LoVo (cell line): ENCODE measurements around the gene GABBR2.
"Not testable (repeated sequence)": the region's sequence is repeated elsewhere in the genome, so short reads cannot be mapped to it uniquely, and the experiment has no call there.

Source experiments
- DNase-seq: peaks from one replicate; pipeline ENCODE4 v3.0.0-alpha.2; 2016; ENCODE audit warnings: low spot score

The GABBR2 gene

GRCh38 chr9:98508217-98508919 is 200.4 kb downstream of the GABBR2 start:
- not testable (repeated sequence) for DNase-seq

GRCh38 chr9:98506422-98507054 is 202.2 kb downstream of the GABBR2 start:
- DNase-seq: no peak

GRCh38 chr9:98504298-98505282 is 204.1 kb downstream of the GABBR2 start:
- DNase-seq: no peak

- no peak for DNase-seq
Observed at GRCh38 chr9:98503867-98504266, 204.9 kb downstream of the GABBR2 start.

- no peak for DNase-seq
Observed at GRCh38 chr9:98502976-98503325, 205.8 kb downstream of the GABBR2 start.

- no peak for DNase-seq
Observed at GRCh38 chr9:98502311-98502975, 206.3 kb downstream of the GABBR2 start.

GRCh38 chr9:98501819-98502218 is 206.9 kb downstream of the GABBR2 start:
- DNase-seq: no peak

GRCh38 chr9:98501259-98501658 is 207.5 kb downstream of the GABBR2 start:
- not testable (repeated sequence) for DNase-seq

GRCh38 chr9:98500337-98500919 is 208.3 kb downstream of the GABBR2 start:
- no peak for DNase-seq

GRCh38 chr9:98495530-98495929 is 213.2 kb downstream of the GABBR2 start:
- no peak for DNase-seq

GRCh38 chr9:98494852-98495251 is 213.9 kb downstream of the GABBR2 start:
- DNase-seq: no peak

- DNase-seq: no peak
Observed at GRCh38 chr9:98491828-98492227, 216.9 kb downstream of the GABBR2 start.

- DNase-seq: no peak
Observed at GRCh38 chr9:98491231-98491651, 217.5 kb downstream of the GABBR2 start.

GRCh38 chr9:98488571-98489312 is 220.0 kb downstream of the GABBR2 start:
- no peak for DNase-seq

- DNase-seq: no peak
Observed at GRCh38 chr9:98485706-98486105, 223.0 kb downstream of the GABBR2 start.

GRCh38 chr9:98484162-98484561 is 224.6 kb downstream of the GABBR2 start:
- DNase-seq: no peak

GRCh38 chr9:98482226-98482625 is 226.5 kb downstream of the GABBR2 start:
- DNase-seq: no peak

GRCh38 chr9:98481676-98482075 is 227.1 kb downstream of the GABBR2 start:
- DNase-seq: no peak

GRCh38 chr9:98479967-98480847 is 228.5 kb downstream of the GABBR2 start:
- DNase-seq: no peak

GRCh38 chr9:98479449-98479848 is 229.3 kb downstream of the GABBR2 start:
- DNase-seq: no peak
